Small intestine (tissue), 7 donors: Measurements from ENCODE around the gene MRPL4. TPM values are rescaled to one million over a fixed set of nuclear protein-coding genes. Genes with fewer than 3 reads are reported as not detected.

ENCODE experiments used
- DNase-seq, 2 donors: peaks; one replicate each; pipeline versions ENCODE4 v3.0.0 to v3.0.0-alpha.2; 2013
- FAIRE-seq: peaks from 2 replicates; lab custom pipeline; 2012; peaks lifted over from hg19 to GRCh38; lab: Jason Lieb, UNC
- H3K27ac ChIP-seq, 3 donors: one replicate each; pipeline ENCODE4 v1.5.1; 2013; ENCODE audit warnings: low read length in 2 of 3, mild to moderate bottlenecking in 2 of 3, control low read depth in 1 of 3, inconsistent platforms in 1 of 3, low read depth in 1 of 3, moderate library complexity in 1 of 3
- H3K27me3 ChIP-seq, 3 donors: one replicate each; pipeline ENCODE4 v1.6.1; 2013; ENCODE audit warnings: low read length in 3 of 3, inconsistent platforms in 1 of 3; ENCODE audit not compliant: control insufficient read depth in 3 of 3, insufficient read depth in 3 of 3
- H3K36me3 ChIP-seq, 3 donors: one replicate each; pipeline ENCODE4 v1.6.1; 2013; ENCODE audit warnings: low read length in 3 of 3, inconsistent platforms in 1 of 3, low read depth in 1 of 3, mild to moderate bottlenecking in 1 of 3, moderate library complexity in 1 of 3; ENCODE audit not compliant: control insufficient read depth in 3 of 3, insufficient read depth in 2 of 3
- H3K4me1 ChIP-seq, 3 donors: one replicate each; pipeline ENCODE4 v1.6.1; 2013; ENCODE audit warnings: low read length in 2 of 3, inconsistent platforms in 1 of 3, low read depth in 1 of 3, mild to moderate bottlenecking in 1 of 3, moderate library complexity in 1 of 3; ENCODE audit not compliant: control insufficient read depth in 3 of 3, insufficient read depth in 2 of 3
- H3K4me3 ChIP-seq, 3 donors: one replicate each; pipeline ENCODE4 v1.5.1; 2013; ENCODE audit warnings: low read length in 3 of 3, control low read depth in 1 of 3, inconsistent platforms in 1 of 3, low read depth in 1 of 3, mild to moderate bottlenecking in 1 of 3, moderate library complexity in 1 of 3
- H3K9me3 ChIP-seq, 2 donors: one replicate each; pipeline ENCODE4 v1.6.1; 2013; ENCODE audit warnings: low read depth in 1 of 2, low read length in 1 of 2; ENCODE audit not compliant: control insufficient read depth in 2 of 2, insufficient read depth in 1 of 2
- WGBS, 3 donors: extraction: QIAGEN DNeasy Blood & Tissue Kit; methylation state at CpG; one replicate each; pipeline ENCODE4 v1.1.7; 2013; 5-methylcytosine and 5-hydroxymethylcytosine counted together
- polyA plus RNA-seq, 4 donors: library from polyadenylated mRNA; stranded (reverse) in 3 of 4; unstranded in 1 of 4; fragments of 200-250 nt in 3 of 4; fragments of 120-200 nt in 1 of 4; gene quantifications; one replicate each; pipeline versions ENCODE4 v1.2.1 to v1.2.3, GENCODE V29; 2013
- donor health status: healthy with polysubstance abuse.
- donor health status: control.
- donor health status: control.
- donor health status: Bipolar disorder and iron deficiency.
- donor health status: healthy.

Gene MRPL4
- polyA plus RNA-seq, 4 donors, result 35.0 to 85.8 (median 48.0) TPM

DNA sequence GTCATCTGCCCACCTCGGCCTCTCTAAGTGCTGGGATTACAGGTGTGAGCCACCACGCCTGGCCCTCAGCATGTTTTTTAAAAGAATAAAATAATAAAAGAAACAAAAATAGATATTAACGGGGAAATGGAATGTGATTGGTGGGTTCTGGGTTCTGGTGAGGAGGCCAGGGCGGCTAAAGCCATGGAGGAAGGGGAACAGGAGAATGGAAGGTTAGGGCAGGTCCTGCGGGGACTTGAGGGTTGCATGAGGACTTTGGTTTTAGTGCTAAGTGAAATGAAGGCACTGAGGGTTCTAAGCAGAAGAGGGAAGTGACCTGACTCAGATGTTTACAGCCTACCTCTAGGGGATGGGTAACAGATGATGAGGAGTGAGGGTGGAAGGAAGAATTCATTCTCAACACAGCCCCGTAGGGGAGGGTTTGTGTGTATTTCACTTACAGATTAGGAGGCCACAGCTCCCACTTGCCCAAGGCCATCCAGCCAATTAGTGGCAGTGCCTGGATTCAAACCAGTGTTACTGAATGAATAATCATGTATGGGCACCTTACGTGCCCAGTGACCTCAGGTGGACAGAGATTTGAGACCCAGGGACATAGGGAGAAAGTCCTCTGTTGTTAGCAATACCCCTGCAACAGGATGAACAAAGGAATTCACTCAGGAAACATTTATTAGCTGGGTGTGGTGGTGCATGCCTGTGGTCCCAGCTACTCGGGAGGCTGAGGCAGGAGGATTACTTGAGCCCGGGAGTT, 6.7 kb upstream of the MRPL4 start:
- DNase-seq (no peak), FAIRE-seq (no peak)
- Histone ChIP-seq H3K4me1 (no peaks in the 10 kb centered on the region), H3K4me3 (no peak overlapping the region), H3K27me3 (no peaks in the 10 kb centered on the region), H3K9me3 (no peaks in the 10 kb centered on the region), H3K36me3 (no peaks in the 10 kb centered on the region), H3K27ac (no peak overlapping the region)
- WGBS, 3 donors, result 69 to 77% (median 74%) methylated on average over 8 to 9 of the region's 9 CpGs

DNA sequence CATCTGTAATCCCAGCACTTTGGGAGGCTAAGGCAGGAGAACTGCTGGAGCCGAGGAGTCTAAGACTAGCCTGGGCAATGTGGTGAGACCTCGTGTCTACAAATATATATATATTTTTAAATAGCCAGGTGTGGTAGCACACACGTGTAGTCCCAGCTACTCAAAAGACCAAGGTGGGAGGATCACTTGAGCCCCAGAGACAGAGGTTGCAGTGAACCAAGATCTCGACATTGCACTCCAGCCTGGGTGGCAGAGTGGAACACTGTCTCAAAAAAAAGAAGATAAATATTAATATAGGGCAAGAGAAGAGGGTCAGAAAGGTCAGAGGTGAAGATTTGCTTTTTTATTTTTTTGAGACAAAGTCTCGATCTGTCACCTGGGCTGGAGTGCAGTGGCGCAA, 5.5 kb upstream of the MRPL4 start:
- H3K9me3 ChIP-seq, result no peaks in the 10 kb centered on the region
- H3K27ac ChIP-seq, result no peak overlapping the region
- DNase-seq (no peak), FAIRE-seq (no peak)
- no peaks in the 10 kb centered on the region for H3K4me1 ChIP-seq
- H3K36me3 ChIP-seq, result no peaks in the 10 kb centered on the region
- H3K4me3 ChIP-seq, result no peak overlapping the region
- WGBS, 3 donors, result 79 to 85% (median 85%) methylated on average over 6 of the region's 6 CpGs
- H3K27me3 ChIP-seq, result no peaks in the 10 kb centered on the region

DNA sequence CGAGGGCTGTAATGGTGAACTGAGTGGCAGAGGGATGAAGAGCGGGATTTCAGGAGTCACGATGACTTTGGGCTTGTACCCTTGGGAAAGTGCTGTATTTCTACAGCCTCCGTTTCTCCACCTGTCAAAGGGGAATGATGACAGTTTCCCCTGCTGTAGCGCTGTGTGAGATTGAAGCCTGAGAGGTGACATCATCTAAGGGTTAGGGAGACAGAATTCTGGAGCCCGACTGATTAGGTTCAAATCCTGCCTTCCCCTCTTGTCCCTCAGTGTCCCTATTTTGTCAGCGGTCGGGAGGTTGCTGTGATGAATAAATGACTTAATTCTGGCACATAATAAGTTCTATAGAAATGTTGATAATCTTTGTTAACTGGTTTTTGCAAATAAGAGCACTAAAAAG, 693 bp downstream of the MRPL4 start:
- no peak for FAIRE-seq
- peak overlapping the region; percentile 46 to 62 (median 53) for H3K27ac ChIP-seq
- no peaks in the 10 kb centered on the region for H3K9me3 ChIP-seq
- WGBS, 3 donors, result 22 to 23% (median 22%) methylated on average over 6 to 8 of the region's 8 CpGs
- H3K4me3 ChIP-seq, result peak overlapping the region; percentile 33 to 86 (median 81)
- H3K36me3 ChIP-seq, result peaks cover 4 to 39% (median 5%) of the 10 kb centered on the region in 3 donors
- DNase-seq, result no peak
- no peaks in the 10 kb centered on the region for H3K4me1 ChIP-seq
- no peaks in the 10 kb centered on the region for H3K27me3 ChIP-seq

DNA sequence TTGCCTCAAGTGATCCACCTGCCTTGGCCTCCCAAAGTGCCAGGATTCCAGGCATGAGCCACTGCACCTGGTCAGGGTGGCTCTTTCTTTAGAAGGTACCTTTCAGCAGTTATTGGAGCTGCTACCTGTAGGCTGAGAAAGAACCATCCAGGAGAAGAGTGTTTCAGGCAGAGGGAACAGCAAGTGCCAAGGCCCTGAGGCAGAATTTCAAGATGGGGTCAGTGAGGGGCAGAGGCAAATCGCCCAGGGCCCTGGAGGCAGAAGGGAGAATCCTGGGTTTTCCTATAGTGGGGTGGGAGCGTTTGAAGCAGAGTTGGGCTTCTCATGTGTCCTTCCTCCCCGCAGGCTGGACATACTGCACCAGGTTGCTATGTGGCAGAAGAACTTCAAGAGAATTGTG, 2.2 kb downstream of the MRPL4 start:
- Histone ChIP-seq H3K36me3 (peaks cover 4 to 53% (median 8%) of the 10 kb centered on the region in 3 donors), H3K4me1 (no peaks in the 10 kb centered on the region), H3K9me3 (no peaks in the 10 kb centered on the region), H3K27me3 (no peaks in the 10 kb centered on the region), H3K4me3 (no peak overlapping the region), H3K27ac (no peak overlapping the region)
- WGBS, 3 donors, result 95 to 100% (median 96%) methylated on average over 3 of the region's 3 CpGs
- DNase-seq (no peak), FAIRE-seq (no peak)

DNA sequence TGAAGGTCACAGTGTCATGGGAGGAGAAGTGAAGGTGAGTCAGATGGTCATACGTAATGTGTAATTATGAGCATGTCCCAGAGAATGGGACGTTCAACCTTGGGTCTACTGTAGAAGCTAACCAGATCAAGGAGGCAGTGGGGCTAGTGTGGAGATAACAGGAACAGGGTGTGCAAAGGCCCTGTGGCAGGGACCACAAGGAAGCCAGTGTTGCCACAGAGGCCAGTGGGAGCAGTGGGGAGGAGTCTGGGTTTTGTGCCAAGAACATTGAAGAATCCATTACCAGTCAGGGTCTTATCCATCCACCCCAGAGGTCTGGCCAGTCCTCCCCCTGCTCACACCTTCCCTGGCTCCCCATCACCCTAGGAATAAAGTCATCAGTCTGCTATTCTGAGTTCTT, 3.3 kb downstream of the MRPL4 start:
- H3K4me1 ChIP-seq, result no peaks in the 10 kb centered on the region
- no peak overlapping the region for H3K27ac ChIP-seq
- no peaks in the 10 kb centered on the region for H3K9me3 ChIP-seq
- H3K4me3 ChIP-seq, result no peak overlapping the region
- H3K27me3 ChIP-seq, result no peaks in the 10 kb centered on the region
- 71 to 91% (median 89%) methylated on average over 2 of the region's 2 CpGs for WGBS, 3 donors
- H3K36me3 ChIP-seq, result peaks cover 4 to 64% (median 8%) of the 10 kb centered on the region in 3 donors
- DNase-seq, result no peak
- no peak for FAIRE-seq

DNA sequence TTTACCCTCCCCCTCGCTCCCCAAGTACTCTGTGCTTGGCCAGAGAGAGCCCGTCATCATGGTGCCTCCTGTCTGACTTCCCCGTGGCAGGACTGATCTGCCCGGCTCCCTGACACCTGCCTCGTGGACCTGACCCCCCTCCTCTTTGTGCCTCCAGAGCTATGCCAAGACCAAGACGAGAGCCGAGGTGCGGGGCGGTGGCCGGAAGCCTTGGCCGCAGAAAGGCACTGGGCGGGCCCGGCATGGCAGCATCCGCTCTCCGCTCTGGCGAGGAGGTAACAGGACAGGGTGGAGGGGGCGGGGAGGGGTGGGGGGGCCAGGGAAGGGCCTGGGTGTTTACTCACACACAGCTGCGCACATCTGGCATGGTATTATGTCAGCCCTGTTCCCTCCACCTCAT, 4.5 kb downstream of the MRPL4 start:
- H3K27ac ChIP-seq, result no peak overlapping the region

DNA sequence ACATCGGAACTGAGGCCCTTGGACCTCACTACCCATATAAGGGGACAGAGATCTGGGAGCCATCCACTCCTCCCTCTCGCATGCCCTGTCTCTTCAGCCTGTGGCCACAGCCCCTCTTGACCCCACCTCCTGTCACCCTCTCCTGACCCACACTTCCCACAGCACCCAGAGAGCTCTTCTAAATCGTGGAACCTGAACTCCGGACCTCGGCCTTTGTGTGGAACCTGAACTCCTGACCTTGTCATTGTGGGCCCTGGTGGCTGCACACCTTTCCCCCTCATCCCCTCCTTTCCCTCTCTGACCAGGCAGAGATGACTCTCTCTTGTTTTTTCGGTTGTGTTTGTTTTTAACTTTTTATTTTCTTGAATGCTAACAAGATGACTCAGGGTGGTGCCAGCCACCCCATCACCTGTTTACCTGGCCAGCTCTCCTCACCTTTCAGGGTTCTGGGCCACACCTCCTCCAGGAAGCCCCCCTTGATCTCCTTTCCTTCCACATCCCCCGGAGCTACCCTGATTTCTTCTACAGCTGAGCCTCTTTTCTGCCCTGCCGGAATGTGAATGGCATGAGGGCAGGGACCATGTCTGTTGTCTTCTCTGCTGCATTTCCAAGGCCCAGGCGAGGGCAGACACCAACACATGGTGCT, 5.1 kb downstream of the MRPL4 start:
- DNase-seq, result no peak
- no peaks in the 10 kb centered on the region for H3K27me3 ChIP-seq
- peaks cover 4 to 65% (median 8%) of the 10 kb centered on the region in 3 donors for H3K36me3 ChIP-seq
- peak overlapping the region in 1 of 3 donors; percentile 2 for H3K27ac ChIP-seq
- 68 to 83% (median 81%) methylated on average over 8 to 9 of the region's 9 CpGs for WGBS, 3 donors
- no peak overlapping the region for H3K4me3 ChIP-seq
- no peaks in the 10 kb centered on the region for H3K9me3 ChIP-seq
- H3K4me1 ChIP-seq, result no peaks in the 10 kb centered on the region
- no peak for FAIRE-seq

More for the DNA sequence above, 4.5 kb downstream of the MRPL4 start:
- FAIRE-seq (no peak), DNase-seq (no peak)
- no peaks in the 10 kb centered on the region for H3K9me3 ChIP-seq
- H3K4me1 ChIP-seq, result no peaks in the 10 kb centered on the region
- no peaks in the 10 kb centered on the region for H3K27me3 ChIP-seq
- 86 to 90% (median 89%) methylated on average over 14 to 18 of the region's 18 CpGs for WGBS, 3 donors
- H3K36me3 ChIP-seq, result peaks cover 4 to 65% (median 8%) of the 10 kb centered on the region in 3 donors
- H3K4me3 ChIP-seq, result no peak overlapping the region

DNA sequence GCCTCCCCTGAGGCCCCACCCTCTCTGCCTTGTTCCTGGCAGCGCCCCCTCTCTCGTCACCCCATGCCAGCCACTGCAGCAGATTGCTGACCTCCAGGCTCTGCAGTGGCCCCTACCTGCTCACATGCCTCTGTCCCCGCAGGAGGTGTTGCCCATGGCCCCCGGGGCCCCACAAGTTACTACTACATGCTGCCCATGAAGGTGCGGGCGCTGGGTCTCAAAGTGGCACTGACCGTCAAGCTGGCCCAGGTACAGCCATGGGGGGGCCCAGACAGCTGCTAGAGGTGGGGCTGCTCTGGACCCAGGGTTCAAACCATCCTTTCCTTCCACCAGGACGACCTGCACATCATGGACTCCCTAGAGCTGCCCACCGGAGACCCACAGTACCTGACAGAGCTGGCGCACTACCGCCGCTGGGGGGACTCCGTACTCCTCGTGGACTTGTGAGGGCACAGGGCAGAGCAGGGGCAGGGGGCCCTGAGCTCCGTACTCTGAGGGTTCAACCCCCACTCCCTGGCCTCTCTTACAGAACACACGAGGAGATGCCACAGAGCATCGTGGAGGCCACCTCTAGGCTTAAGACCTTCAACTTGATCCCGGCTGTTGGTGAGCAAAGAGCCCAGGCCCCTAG, 6.2 kb downstream of the MRPL4 start:
- no peak overlapping the region for H3K4me3 ChIP-seq
- peaks cover 4 to 65% (median 8%) of the 10 kb centered on the region in 3 donors for H3K36me3 ChIP-seq
- FAIRE-seq (no peak), DNase-seq (no peak)
- H3K27me3 ChIP-seq, result no peaks in the 10 kb centered on the region
- H3K27ac ChIP-seq, result no peak overlapping the region
- no peaks in the 10 kb centered on the region for H3K9me3 ChIP-seq
- H3K4me1 ChIP-seq, result no peaks in the 10 kb centered on the region
- 96 to 97% (median 96%) methylated on average over 15 to 18 of the region's 18 CpGs for WGBS, 3 donors
